Peyer's patch (tissue), 4 donors: Measurements from ENCODE around the gene SLC13A2.

Experiments used
- CTCF ChIP-seq, 6 experiments: fragments of 450-650 bp in 4 of 6; fragments of 200-600 bp in 2 of 6; sonication (generic) in 1 of 6; IDR thresholded peaks; one replicate each; pipeline ENCODE4 v1.5.1; 2017 to 2019; ENCODE audit warnings: antibody characterized with exemption in 6 of 6, mild to moderate bottlenecking in 3 of 6, moderate library complexity in 1 of 6
- POLR2A ChIP-seq, 2 donors: fragments of 450-650 bp; IDR thresholded peaks; one replicate each; pipeline ENCODE4 v1.5.1; 2017; ENCODE audit warnings: antibody characterized with exemption in 2 of 2, mild to moderate bottlenecking in 2 of 2, moderate library complexity in 2 of 2

GRCh38 chr17:28523876-28524275, 50.4 kb downstream of the SLC13A2 start:
- TF ChIP-seq CTCF (IDR thresholded peaks at IDR 0.05) (no peak), POLR2A (IDR thresholded peaks at IDR 0.05) (no peak)
